Immature natural killer cell (primary cell): ENCODE measurements around the gene ITPR1. TPM values are rescaled to one million over a fixed set of nuclear protein-coding genes. Genes with fewer than 3 reads are reported as not detected.

ENCODE experiments used
- DNase-seq, 3 donors: peaks; one replicate each; pipeline ENCODE4 v3.0.0; 2022; ENCODE audit warnings: mixed read lengths in 1 of 3
- H3K27ac Mint-ChIP-seq, 6 donors: one replicate each; pipeline ENCODE4 v1.8.0; 2020; ENCODE audit warnings: mixed read lengths in 6 of 6, mild to moderate bottlenecking in 5 of 6, inconsistent platforms in 4 of 6, moderate library complexity in 3 of 6
- H3K27me3 Mint-ChIP-seq, 3 donors: one replicate each; pipeline ENCODE4 v1.8.0; 2020 to 2021; ENCODE audit warnings: low read depth in 3 of 3, mild to moderate bottlenecking in 3 of 3, mixed read lengths in 3 of 3, moderate library complexity in 3 of 3, inconsistent platforms in 1 of 3
- H3K36me3 Mint-ChIP-seq, 3 donors: one replicate each; pipeline ENCODE4 v1.8.0; 2020; ENCODE audit warnings: mixed read lengths in 3 of 3, inconsistent platforms in 2 of 3, mild to moderate bottlenecking in 2 of 3
- H3K4me1 Mint-ChIP-seq, 2 donors: one replicate each; pipeline ENCODE4 v1.8.0; 2020; ENCODE audit warnings: inconsistent platforms in 2 of 2, mild to moderate bottlenecking in 2 of 2, mixed read lengths in 2 of 2, moderate library complexity in 1 of 2
- H3K4me3 Mint-ChIP-seq, 5 donors: one replicate each; pipeline ENCODE4 v1.8.0; 2020; ENCODE audit warnings: mild to moderate bottlenecking in 5 of 5, mixed read lengths in 5 of 5, inconsistent platforms in 3 of 5, moderate library complexity in 3 of 5
- H3K9me3 Mint-ChIP-seq, 6 donors: one replicate each; pipeline ENCODE4 v1.8.0; 2020; ENCODE audit warnings: mild to moderate bottlenecking in 6 of 6, mixed read lengths in 6 of 6, inconsistent platforms in 4 of 6, moderate library complexity in 3 of 6
- polyA plus RNA-seq, 3 donors: library from polyadenylated mRNA; unstranded; fragments of 300-500 nt; fragmentation: Illumina TruSeq; gene quantifications; one replicate each; pipeline ENCODE4 v1.2.3, GENCODE V29; 2021

The ITPR1 gene
- polyA plus RNA-seq, 3 donors from 2014 or later = 3.0 to 14.7 (median 7.6) TPM

- peaks cover 10 to 15% (median 14%) of the 10 kb centered on the region in 3 donors for H3K36me3 Mint-ChIP-seq
- no peak overlapping the region for H3K4me3 Mint-ChIP-seq
- H3K27ac Mint-ChIP-seq = no peak overlapping the region
- peaks cover 0 to 3% (median 0%) of the 10 kb centered on the region in 3 donors for H3K27me3 Mint-ChIP-seq
- no peaks in the 10 kb centered on the region for H3K9me3 Mint-ChIP-seq
- no peak for DNase-seq
- H3K4me1 Mint-ChIP-seq = peaks cover 28% of the 10 kb centered on the region in 2 donors
Measured at GRCh38 chr3:4522947-4523346, 29.8 kb downstream of the ITPR1 start.

- H3K9me3 Mint-ChIP-seq = no peaks in the 10 kb centered on the region
- no peak for DNase-seq
- H3K27me3 Mint-ChIP-seq = peaks cover 0 to 2% (median 0%) of the 10 kb centered on the region in 3 donors
- peaks cover 17 to 18% of the 10 kb centered on the region in 2 donors for H3K4me1 Mint-ChIP-seq
- no peak overlapping the region for H3K4me3 Mint-ChIP-seq
- no peak overlapping the region for H3K27ac Mint-ChIP-seq
- H3K36me3 Mint-ChIP-seq = peaks cover 10 to 15% (median 14%) of the 10 kb centered on the region in 3 donors
Measured at GRCh38 chr3:4523710-4524698, 30.9 kb downstream of the ITPR1 start.

- Mint-ChIP-seq H3K4me3 (no peak overlapping the region), H3K36me3 (peaks cover 10 to 15% (median 14%) of the 10 kb centered on the region in 3 donors), H3K27me3 (peaks cover 0 to 1% (median 0%) of the 10 kb centered on the region in 3 donors), H3K27ac (no peak overlapping the region), H3K9me3 (no peaks in the 10 kb centered on the region), H3K4me1 (peaks cover 3 to 5% of the 10 kb centered on the region in 2 donors)
- DNase-seq = no peak
Measured at GRCh38 chr3:4525560-4526223, 32.5 kb downstream of the ITPR1 start.

- peaks cover 3 to 8% (median 4%) of the 10 kb centered on the region in 3 donors for H3K36me3 Mint-ChIP-seq
- H3K9me3 Mint-ChIP-seq = no peaks in the 10 kb centered on the region
- H3K27me3 Mint-ChIP-seq = peaks cover 0 to 1% (median 0%) of the 10 kb centered on the region in 3 donors
- no peak overlapping the region for H3K27ac Mint-ChIP-seq
- H3K4me3 Mint-ChIP-seq = no peak overlapping the region
- H3K4me1 Mint-ChIP-seq = peaks cover 3 to 5% of the 10 kb centered on the region in 2 donors
- no peak for DNase-seq
Measured at GRCh38 chr3:4528320-4528719, 35.2 kb downstream of the ITPR1 start.

- Mint-ChIP-seq H3K27ac (no peak overlapping the region), H3K27me3 (peaks cover 0 to 1% (median 0%) of the 10 kb centered on the region in 3 donors), H3K9me3 (no peaks in the 10 kb centered on the region), H3K4me3 (no peak overlapping the region), H3K4me1 (peaks cover 7 to 12% of the 10 kb centered on the region in 2 donors), H3K36me3 (peaks cover 0 to 4% (median 3%) of the 10 kb centered on the region in 3 donors)
- no peak for DNase-seq
Measured at GRCh38 chr3:4528819-4529600, 35.9 kb downstream of the ITPR1 start.

- DNase-seq = no peak
- Mint-ChIP-seq H3K27me3 (peaks cover 0 to 1% (median 0%) of the 10 kb centered on the region in 3 donors), H3K4me1 (peaks cover 14 to 22% of the 10 kb centered on the region in 2 donors), H3K4me3 (no peak overlapping the region), H3K36me3 (peaks cover 0 to 3% (median 0%) of the 10 kb centered on the region in 3 donors), H3K9me3 (no peaks in the 10 kb centered on the region), H3K27ac (peak overlapping the region in 1 of 6 donors; percentile 30)
Measured at GRCh38 chr3:4529876-4530588, 36.9 kb downstream of the ITPR1 start.

- DNase-seq = no peak
- H3K36me3 Mint-ChIP-seq = peaks cover 0 to 6% (median 0%) of the 10 kb centered on the region in 3 donors
- peaks cover 15 to 34% of the 10 kb centered on the region in 2 donors for H3K4me1 Mint-ChIP-seq
- H3K27me3 Mint-ChIP-seq = peaks cover 0 to 1% (median 0%) of the 10 kb centered on the region in 3 donors
- no peak overlapping the region for H3K27ac Mint-ChIP-seq
- H3K9me3 Mint-ChIP-seq = no peaks in the 10 kb centered on the region
- no peak overlapping the region for H3K4me3 Mint-ChIP-seq
Measured at GRCh38 chr3:4531478-4532025, 38.4 kb downstream of the ITPR1 start.

- no peak overlapping the region for H3K4me3 Mint-ChIP-seq
- peaks cover 6 to 7% (median 7%) of the 10 kb centered on the region in 3 donors for H3K36me3 Mint-ChIP-seq
- no peak overlapping the region for H3K27ac Mint-ChIP-seq
- no peak for DNase-seq
- peaks cover 15 to 34% of the 10 kb centered on the region in 2 donors for H3K4me1 Mint-ChIP-seq
- no peaks in the 10 kb centered on the region for H3K9me3 Mint-ChIP-seq
- no peaks in the 10 kb centered on the region for H3K27me3 Mint-ChIP-seq
Measured at GRCh38 chr3:4532535-4533112, 39.5 kb downstream of the ITPR1 start.

- Mint-ChIP-seq H3K36me3 (peaks cover 6 to 11% (median 11%) of the 10 kb centered on the region in 3 donors), H3K4me1 (peaks cover 15 to 34% of the 10 kb centered on the region in 2 donors), H3K9me3 (no peaks in the 10 kb centered on the region), H3K4me3 (no peak overlapping the region), H3K27ac (no peak overlapping the region), H3K27me3 (no peaks in the 10 kb centered on the region)
- DNase-seq = no peak
Measured at GRCh38 chr3:4533489-4534443, 40.6 kb downstream of the ITPR1 start.

GRCh38 chr3:4534906-4535305 is 41.8 kb downstream of the ITPR1 start:
- Mint-ChIP-seq H3K27me3 (no peaks in the 10 kb centered on the region), H3K4me3 (no peak overlapping the region), H3K27ac (no peak overlapping the region), H3K4me1 (peaks cover 15 to 34% of the 10 kb centered on the region in 2 donors), H3K9me3 (no peaks in the 10 kb centered on the region), H3K36me3 (peaks cover 6 to 11% (median 11%) of the 10 kb centered on the region in 3 donors)
- DNase-seq = no peak

GRCh38 chr3:4536260-4536659 is 43.1 kb downstream of the ITPR1 start:
- no peaks in the 10 kb centered on the region for H3K27me3 Mint-ChIP-seq
- peaks cover 15 to 29% of the 10 kb centered on the region in 2 donors for H3K4me1 Mint-ChIP-seq
- H3K27ac Mint-ChIP-seq = no peak overlapping the region
- no peak overlapping the region for H3K4me3 Mint-ChIP-seq
- no peaks in the 10 kb centered on the region for H3K9me3 Mint-ChIP-seq
- H3K36me3 Mint-ChIP-seq = peaks cover 6 to 11% (median 11%) of the 10 kb centered on the region in 3 donors
- DNase-seq = no peak
